HG02623 (cell line): ENCODE results near the gene PARL.
"Not testable (repeated sequence)": the region's sequence is repeated elsewhere in the genome, so short reads cannot be mapped to it uniquely, and the experiment has no call there.

Experiments
- ATAC-seq: cut with Tn5 transposase; IDR thresholded peaks from one replicate; pipeline ENCODE4 v1.9.1; 2021; ENCODE audit warnings: moderate library complexity; ENCODE audit not compliant: unreplicated experiment

Gene PARL

GRCh38 chr3:183906234-183906921 lies 21.7 kb upstream of the PARL start:
- no peak for ATAC-seq

- no peak for ATAC-seq
Observed at GRCh38 chr3:183904833-183905780, 20.4 kb upstream of the PARL start.

- no peak for ATAC-seq
Observed at GRCh38 chr3:183898028-183898431, 13.3 kb upstream of the PARL start.

- no peak for ATAC-seq
Observed at GRCh38 chr3:183897606-183898005, 12.9 kb upstream of the PARL start.

- ATAC-seq, result no peak
Observed at GRCh38 chr3:183896610-183897009, 11.9 kb upstream of the PARL start.

GRCh38 chr3:183896184-183896583 lies 11.5 kb upstream of the PARL start:
- ATAC-seq, result no peak

- ATAC-seq, result no peak
Observed at GRCh38 chr3:183895774-183896173, 11.1 kb upstream of the PARL start.

GRCh38 chr3:183895296-183895695 lies 10.6 kb upstream of the PARL start:
- ATAC-seq, result no peak

- ATAC-seq, result no peak
Observed at GRCh38 chr3:183892610-183893214, 8.0 kb upstream of the PARL start.

GRCh38 chr3:183885766-183886165 lies 1.1 kb upstream of the PARL start:
- ATAC-seq, result no peak

GRCh38 chr3:183884097-183884426 lies 618 bp downstream of the PARL start:
- no peak for ATAC-seq

- ATAC-seq, result no peak
Observed at GRCh38 chr3:183883291-183884096, 1.2 kb downstream of the PARL start.

GRCh38 chr3:183880121-183880520 lies 4.6 kb downstream of the PARL start:
- ATAC-seq, result no peak

GRCh38 chr3:183879243-183879642 lies 5.4 kb downstream of the PARL start:
- no peak for ATAC-seq

GRCh38 chr3:183878071-183878470 lies 6.6 kb downstream of the PARL start:
- no peak for ATAC-seq

GRCh38 chr3:183877227-183877626 lies 7.5 kb downstream of the PARL start:
- ATAC-seq, result not testable (repeated sequence)

- ATAC-seq, result no peak
Observed at GRCh38 chr3:183875411-183875810, 9.3 kb downstream of the PARL start.

GRCh38 chr3:183873914-183874313 lies 10.8 kb downstream of the PARL start:
- ATAC-seq, result no peak

- no peak for ATAC-seq
Observed at GRCh38 chr3:183871541-183871940, 13.1 kb downstream of the PARL start.

GRCh38 chr3:183870563-183870962 lies 14.1 kb downstream of the PARL start:
- ATAC-seq, result no peak

GRCh38 chr3:183868796-183869195 lies 15.9 kb downstream of the PARL start:
- no peak for ATAC-seq
